ENCODE data around the gene BLOC1S5. TPM values are rescaled to one million over a fixed set of nuclear protein-coding genes. Genes with fewer than 3 reads are reported as not detected.

The BLOC1S5 gene
- total and polyA plus RNA-seq, 2 donors (not counting 3 experiments of a cell fraction or from before 2014, with no cell fraction given), result 3.9 to 19.1 TPM

DNA sequence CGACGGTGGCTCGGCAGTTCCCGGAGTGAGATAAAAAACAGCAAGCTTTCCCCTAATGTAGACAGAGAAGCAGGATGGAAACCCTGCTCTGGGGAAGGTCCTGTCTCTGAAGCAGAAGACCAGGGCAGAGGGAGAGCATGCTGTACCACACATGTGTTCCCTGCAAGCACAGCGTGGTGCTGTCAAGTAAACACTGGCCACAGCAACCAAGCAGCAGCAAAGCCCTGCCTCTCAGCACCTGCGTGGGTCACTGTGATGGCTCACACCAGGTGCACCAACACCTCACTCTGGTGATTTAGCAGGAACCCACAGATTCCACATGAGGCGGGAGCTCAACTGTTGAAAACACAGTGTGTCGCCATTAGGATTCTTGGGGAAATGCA, 88.4 kb downstream of the BLOC1S5 start:
- BruUV-seq (replicated peaks), result TSS peak; percentile 79

More for the DNA sequence above, 88.4 kb downstream of the BLOC1S5 start:
- Histone ChIP-seq H2AFZ (ENCODE audit: low read depth, low read length) (no peak overlapping the region), H3K9me1 (replicated peaks; ENCODE audit: control insufficient read depth, extremely low read depth, insufficient read depth, low read length) (no peaks in the 10 kb centered on the region), H3K27me3 (ENCODE audit: control insufficient read depth in 2 of 2, insufficient read depth in 2 of 2, low read length in 2 of 2) (no peaks in the 10 kb centered on the region), H3K36me3 (ENCODE audit: control insufficient read depth in 2 of 2, extremely low read depth in 1 of 2, insufficient read depth in 2 of 2, low read length in 2 of 2) (no peaks in the 10 kb centered on the region), H3K9me3 (replicated peaks; ENCODE audit: control insufficient read depth, insufficient read depth, low read length) (no peaks in the 10 kb centered on the region), H3K4me3 (replicated peaks in 1 of 3; ENCODE audit: insufficient read depth in 1 of 3, low read depth in 1 of 3, low read length in 3 of 3) (no peak overlapping the region), H3K9ac (replicated peaks; ENCODE audit: extremely low read depth, insufficient read depth, low read length) (peak overlapping the region; percentile 64), H3K4me1 (ENCODE audit: control insufficient read depth, extremely low read depth, insufficient read depth, low read length) (peaks cover 36% of the 10 kb centered on the region), H3K27ac (ENCODE audit: insufficient read depth, low read depth, low read length) (peak overlapping the region; percentile 85), H3K79me2 (ENCODE audit: control insufficient read depth, insufficient read depth, low read length) (no peaks in the 10 kb centered on the region), H4K20me1 (replicated peaks; ENCODE audit: control insufficient read depth, extremely low read depth, insufficient read depth, low read length) (no peaks in the 10 kb centered on the region), H3K4me2 (ENCODE audit: insufficient read depth, low read length) (peak overlapping the region; percentile 8)
- dilution Hi-C loops (cut with MboI; ENCODE audit: extremely low pct_ligation_motif_present, low sequenced_read_pairs), result no loop called here
- ChIA-PET CTCF (interaction anchor here (1.0 to 4.9 kb wide), 6 partner anchors 16 to 83 kb away, joined by 3 to 42 read pairs (median 6); no protein-coding TSS in a partner anchor), POLR2A (interaction anchor here (1.1 to 4.1 kb wide), 5 partner anchors 17 to 73 kb away, joined by 3 to 33 read pairs (median 5); no protein-coding TSS in a partner anchor)
- intact Hi-C loops (cut with micrococcal nuclease), result loop anchor here (1.0 kb wide), 10 partner anchors 15 to 245 kb away; no protein-coding TSS in a partner anchor
- FAIRE-seq, result no peak
- no peak for TF ChIP-seq POLR2AphosphoS5 (IDR thresholded peaks at IDR 0.05; ENCODE audit: insufficient read depth, low read depth, low read length)
- TF ChIP-seq, protein P1, sequence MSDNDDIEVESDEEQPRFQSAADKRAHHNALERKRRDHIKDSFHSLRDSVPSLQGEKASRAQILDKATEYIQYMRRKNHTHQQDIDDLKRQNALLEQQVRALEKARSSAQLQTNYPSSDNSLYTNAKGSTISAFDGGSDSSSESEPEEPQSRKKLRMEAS (IDR thresholded peaks at IDR 0.05; ENCODE audit: insufficient read depth, insufficient read length), result peak; percentile 87
- TF ChIP-seq FOS (IDR thresholded peaks at IDR 0.05; ENCODE audit: borderline replicate concordance, insufficient read depth, low read length), result no peak
- TF ChIP-seq, protein P2, sequence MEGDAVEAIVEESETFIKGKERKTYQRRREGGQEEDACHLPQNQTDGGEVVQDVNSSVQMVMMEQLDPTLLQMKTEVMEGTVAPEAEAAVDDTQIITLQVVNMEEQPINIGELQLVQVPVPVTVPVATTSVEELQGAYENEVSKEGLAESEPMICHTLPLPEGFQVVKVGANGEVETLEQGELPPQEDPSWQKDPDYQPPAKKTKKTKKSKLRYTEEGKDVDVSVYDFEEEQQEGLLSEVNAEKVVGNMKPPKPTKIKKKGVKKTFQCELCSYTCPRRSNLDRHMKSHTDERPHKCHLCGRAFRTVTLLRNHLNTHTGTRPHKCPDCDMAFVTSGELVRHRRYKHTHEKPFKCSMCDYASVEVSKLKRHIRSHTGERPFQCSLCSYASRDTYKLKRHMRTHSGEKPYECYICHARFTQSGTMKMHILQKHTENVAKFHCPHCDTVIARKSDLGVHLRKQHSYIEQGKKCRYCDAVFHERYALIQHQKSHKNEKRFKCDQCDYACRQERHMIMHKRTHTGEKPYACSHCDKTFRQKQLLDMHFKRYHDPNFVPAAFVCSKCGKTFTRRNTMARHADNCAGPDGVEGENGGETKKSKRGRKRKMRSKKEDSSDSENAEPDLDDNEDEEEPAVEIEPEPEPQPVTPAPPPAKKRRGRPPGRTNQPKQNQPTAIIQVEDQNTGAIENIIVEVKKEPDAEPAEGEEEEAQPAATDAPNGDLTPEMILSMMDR (IDR thresholded peaks at IDR 0.05; ENCODE audit: extremely low read depth in 1 of 2, insufficient read depth in 1 of 2, low read depth in 1 of 2, low read length in 2 of 2), result no peak
- TF ChIP-seq POLR2A (IDR thresholded peaks at IDR 0.05; ENCODE audit: low read depth, low read length), result no peak
- peak; percentile 75 for TF ChIP-seq MYC (IDR thresholded peaks at IDR 0.05; ENCODE audit: low read depth, low read length)
- TF ChIP-seq EZH2 (IDR thresholded peaks at IDR 0.05; ENCODE audit: borderline replicate concordance, low read depth, low read length, severe bottlenecking), result no peak
- no peak for DNase-seq (ENCODE audit: low read depth, low spot score)

Measured in endothelial cell of umbilical vein (primary cell).